GM21529 (cell line): ENCODE measurements around the gene SDHAF4.
"Not testable (repeated sequence)": the region's sequence is repeated elsewhere in the genome, so short reads cannot be mapped to it uniquely, and the experiment has no call there.

ENCODE experiments used
- ATAC-seq: cut with Tn5 transposase; IDR thresholded peaks from one replicate; pipeline ENCODE4 v1.9.1; 2021; ENCODE audit not compliant: unreplicated experiment

The SDHAF4 gene

DNA sequence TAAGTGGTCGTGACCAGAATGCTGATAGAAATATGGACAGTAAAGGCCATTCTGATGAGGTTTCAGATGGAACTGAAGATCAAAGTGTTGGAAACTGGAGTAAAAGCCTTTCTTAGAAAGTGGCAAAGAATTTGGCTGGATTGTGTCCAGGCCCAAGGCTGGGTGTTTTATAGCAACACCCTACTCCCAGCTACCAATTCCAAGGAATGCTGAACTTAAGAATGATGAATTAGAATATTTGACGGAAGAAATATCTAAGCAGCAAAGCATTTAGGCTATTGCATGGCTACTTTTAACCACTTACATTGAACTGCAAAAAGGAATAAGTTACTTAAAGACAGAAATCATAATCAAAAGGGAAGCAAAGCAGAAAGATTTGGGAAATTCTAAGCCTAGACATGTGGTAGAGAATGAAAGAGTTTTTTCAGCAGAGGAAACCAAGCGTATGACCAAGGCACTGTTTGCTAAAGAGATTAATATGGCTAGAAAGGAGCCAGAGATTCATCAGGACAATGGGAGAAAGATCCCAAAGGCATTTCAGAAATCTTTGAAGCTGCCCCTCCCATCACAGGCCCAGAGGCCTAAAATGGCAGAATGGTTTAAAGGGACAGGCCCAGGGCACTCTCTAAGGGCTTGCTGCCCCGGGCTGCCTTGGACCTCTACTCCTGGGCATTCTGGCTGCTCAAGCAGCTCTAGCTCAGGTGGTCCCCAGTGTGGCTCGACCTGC lies 25.8 kb downstream of the SDHAF4 start:
- no peak for ATAC-seq

DNA sequence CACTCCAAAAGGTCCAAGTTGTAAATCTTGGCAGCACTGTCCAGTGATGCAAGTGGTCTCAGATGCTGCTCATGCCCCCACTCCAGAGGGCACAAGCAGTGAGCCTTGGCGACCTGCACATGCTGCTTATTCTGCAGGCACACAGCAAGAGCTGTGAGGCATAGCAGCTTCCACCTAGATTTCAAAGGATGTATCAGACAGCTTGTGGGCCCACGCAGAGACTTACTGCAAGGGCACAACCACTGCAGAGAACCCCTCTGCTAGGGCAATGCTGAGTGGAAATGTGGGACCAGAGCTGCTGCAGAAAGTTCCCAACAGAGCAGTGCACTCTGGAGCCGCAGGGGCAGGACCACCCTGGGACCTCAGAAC lies 26.4 kb downstream of the SDHAF4 start:
- ATAC-seq = no peak

DNA sequence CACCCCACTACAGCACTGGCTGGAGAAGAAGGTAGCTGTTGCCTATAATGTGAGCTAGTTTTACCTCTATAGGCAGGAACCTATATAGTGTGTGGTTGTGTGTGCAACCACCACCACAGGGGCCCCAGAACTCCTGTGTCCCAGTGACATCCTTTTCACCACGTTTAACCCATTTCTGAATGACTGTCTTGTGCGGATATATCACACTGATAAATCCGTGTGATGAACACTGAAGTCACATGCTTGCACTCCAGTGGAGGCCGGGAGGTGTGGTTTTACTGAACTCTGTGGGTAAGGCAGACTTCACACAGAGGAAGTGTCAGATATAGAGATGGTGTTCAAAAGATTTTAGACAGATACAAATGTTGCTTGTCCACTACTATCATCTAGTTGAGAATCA lies 32.5 kb downstream of the SDHAF4 start:
- ATAC-seq = no peak

DNA sequence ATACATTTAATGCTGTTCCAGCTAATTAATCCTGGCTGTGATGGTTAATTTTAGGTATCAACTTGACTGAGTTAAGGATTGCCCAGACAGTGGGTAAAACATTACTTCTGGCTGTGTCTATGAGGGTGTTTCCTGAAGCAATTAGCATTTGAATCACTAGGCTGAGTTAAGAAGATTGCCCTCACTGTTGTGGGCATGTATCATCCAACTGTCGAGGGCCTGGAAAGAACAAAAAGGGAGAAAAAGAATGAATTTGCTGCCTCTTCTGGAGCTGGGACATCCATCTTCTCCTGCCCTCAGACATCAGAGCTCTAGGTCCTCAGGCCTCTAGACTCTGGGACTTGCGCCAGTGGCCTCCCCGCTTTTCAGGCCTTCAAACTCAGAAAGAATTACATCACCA lies 34.3 kb downstream of the SDHAF4 start:
- no peak for ATAC-seq

DNA sequence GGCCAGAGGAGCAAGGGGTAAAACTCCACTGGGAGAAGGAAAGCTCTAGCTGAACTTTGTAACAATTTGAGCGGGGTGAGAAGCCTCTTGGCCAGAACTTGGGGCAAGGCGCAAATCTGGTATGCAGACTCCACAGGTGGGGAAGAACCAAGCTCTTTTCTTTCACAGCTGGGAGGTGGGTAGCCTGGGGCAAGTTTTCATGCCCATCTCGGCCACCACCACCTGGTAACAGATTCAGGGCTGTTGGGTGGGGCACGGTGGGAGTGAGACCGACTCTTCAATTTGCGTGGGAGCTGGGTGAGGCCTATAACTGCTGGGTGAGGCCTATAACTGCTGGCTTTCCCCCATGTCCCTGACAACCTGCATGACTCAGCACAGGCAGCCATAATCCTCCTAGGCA lies 37.5 kb downstream of the SDHAF4 start:
- ATAC-seq = no peak

- ATAC-seq = not testable (repeated sequence)
These were observed 40.6 kb downstream of the SDHAF4 start for GRCh38 chr6:70607371-70607770.

GRCh38 chr6:70609181-70609580 lies 42.5 kb downstream of the SDHAF4 start:
- ATAC-seq = not testable (repeated sequence)

- no peak for ATAC-seq
These were observed 50.1 kb downstream of the SDHAF4 start for GRCh38 chr6:70616728-70617260.

- no peak for ATAC-seq
These were observed 54.0 kb downstream of the SDHAF4 start for GRCh38 chr6:70620746-70621145.

DNA sequence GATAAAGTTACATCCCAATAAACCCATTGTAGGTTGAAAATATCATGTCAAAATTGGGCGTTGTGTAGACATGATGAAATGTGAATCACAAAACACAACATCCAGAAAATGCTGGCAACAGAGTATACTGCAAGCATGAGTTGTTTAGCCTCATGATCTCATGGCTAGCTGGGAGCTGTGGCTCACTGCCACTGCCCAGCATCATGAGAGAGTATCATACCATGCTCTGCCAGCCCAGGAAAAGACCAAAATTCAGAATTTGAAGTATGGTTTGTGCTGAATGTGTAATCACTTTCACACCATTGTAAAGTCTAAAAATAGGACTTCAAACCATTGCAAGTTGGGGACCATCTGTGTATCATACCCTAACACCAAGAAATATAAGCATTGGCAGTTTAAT lies 55.7 kb downstream of the SDHAF4 start:
- ATAC-seq = no peak

- ATAC-seq = no peak
These were observed 58.7 kb downstream of the SDHAF4 start for GRCh38 chr6:70625436-70625835.

- ATAC-seq = no peak
These were observed 60.9 kb downstream of the SDHAF4 start for GRCh38 chr6:70627500-70628254.

GRCh38 chr6:70629929-70630328 lies 63.2 kb downstream of the SDHAF4 start:
- no peak for ATAC-seq

GRCh38 chr6:70633870-70634269 lies 67.1 kb downstream of the SDHAF4 start:
- ATAC-seq = no peak

DNA sequence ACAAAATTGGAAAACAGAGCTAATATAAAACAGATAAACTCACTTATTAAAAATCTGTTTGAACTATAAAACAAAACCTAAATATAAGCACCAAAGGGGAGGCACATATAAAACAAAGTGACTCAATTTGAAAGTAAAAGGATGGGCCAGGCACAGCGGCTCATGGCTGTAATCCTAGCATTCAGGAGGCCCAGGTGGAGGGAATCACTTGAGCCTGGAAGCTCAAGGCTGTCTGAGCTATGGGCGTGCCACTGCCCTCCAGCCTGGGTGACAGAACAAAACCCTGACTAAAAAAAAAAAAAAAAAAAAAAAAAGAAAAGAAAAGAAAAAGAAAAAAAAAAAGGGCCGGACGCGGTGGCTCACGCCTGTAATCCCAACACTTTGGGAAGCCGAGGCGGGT lies 69.9 kb downstream of the SDHAF4 start:
- ATAC-seq = no peak

- ATAC-seq = no peak
These were observed 71.7 kb downstream of the SDHAF4 start for GRCh38 chr6:70638468-70638867.
